ENCODE results near the gene SERGEF.

Gene SERGEF

DNA sequence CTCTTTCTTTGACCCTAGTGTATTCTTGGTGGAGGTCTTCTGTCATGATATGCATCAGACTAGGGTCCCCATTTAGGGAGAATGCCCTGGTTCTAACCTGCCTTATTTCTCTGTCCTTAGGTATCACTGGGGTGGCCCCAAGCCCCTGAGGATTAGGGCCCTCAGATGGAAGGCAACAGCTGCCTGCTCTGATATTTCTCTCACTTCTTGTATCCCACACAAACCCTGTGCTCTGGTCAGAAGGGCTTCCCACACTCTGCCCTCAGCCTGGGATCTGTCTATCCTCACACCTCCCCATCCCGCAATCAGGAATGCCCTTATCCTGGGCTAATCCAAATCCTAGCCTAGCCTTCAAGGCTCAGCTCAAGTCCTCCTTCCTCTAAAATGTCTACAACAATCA lies 202.8 kb downstream of the SERGEF start:
- no peak for DNase-seq

GRCh38 chr11:17807034-17807433 lies 205.8 kb downstream of the SERGEF start:
- peak; percentile 57 to 73 for DNase-seq

DNA sequence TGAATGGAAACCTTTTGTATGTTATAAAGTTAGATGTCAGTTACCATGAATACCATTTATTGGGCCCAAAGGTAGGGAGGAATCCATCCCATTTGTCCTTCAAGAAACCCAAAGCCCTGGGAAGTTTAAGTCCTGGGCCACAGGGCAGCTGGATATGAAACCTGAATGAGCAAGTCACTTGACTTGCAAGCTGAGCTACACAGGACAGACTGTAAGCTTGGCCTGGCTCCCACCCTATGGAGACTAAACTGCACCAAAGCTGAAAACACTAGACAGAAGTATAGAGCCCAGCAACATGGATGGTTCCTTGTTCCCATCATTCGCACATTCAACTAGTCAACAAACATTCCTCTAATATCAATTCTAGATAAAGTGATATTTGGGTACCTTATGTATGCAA lies 207.0 kb downstream of the SERGEF start:
- DNase-seq = no peak

- DNase-seq = no peak
Observed at GRCh38 chr11:17805043-17805442, 207.8 kb downstream of the SERGEF start.

GRCh38 chr11:17803754-17804334 lies 209.0 kb downstream of the SERGEF start:
- peak in 1 of 2 experiments; percentile 22 for DNase-seq

GRCh38 chr11:17802491-17802890 lies 210.4 kb downstream of the SERGEF start:
- DNase-seq = peak; percentile 11 to 19

GRCh38 chr11:17801166-17801565 lies 211.7 kb downstream of the SERGEF start:
- DNase-seq = no peak

DNA sequence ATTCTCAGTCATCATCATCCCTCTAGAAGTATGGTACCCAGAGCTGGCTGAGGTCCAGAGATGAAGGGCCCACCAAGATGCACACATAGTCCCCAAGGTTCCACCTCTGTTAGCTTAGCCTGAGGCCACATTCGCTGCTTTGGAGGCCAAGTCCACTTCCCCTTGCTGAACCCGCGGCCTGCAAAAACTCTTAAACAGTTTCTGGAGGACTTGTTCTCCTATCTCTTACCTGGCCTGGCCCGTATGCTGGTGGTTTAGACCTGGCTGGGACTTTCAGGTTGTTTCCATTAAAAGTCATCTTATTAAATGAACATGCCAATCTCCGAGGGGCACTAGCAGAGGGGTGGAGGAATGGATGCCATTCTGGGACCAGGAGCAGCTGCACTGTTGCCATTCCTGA lies 213.7 kb downstream of the SERGEF start:
- DNase-seq = no peak

DNA sequence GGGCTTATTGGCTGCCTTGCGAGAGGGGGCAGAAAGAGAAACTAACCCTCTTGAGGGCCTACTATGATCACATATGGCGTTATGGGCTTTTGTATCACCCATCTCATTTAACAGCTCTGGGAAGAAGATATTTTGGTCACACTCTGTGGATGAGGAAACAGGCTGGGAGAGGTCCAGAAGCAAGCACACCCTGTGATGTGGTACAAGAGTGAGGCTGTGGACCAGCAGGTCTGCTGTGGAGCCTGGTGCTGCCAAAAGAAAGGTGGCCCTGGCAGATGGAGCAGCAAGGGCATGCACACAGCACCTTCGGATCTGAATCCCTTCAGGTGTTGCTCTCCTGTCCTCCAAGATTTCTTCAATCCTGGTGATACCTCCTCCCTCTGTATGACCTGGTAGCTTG lies 214.1 kb downstream of the SERGEF start:
- peak in 1 of 2 experiments; percentile 66 for DNase-seq

DNA sequence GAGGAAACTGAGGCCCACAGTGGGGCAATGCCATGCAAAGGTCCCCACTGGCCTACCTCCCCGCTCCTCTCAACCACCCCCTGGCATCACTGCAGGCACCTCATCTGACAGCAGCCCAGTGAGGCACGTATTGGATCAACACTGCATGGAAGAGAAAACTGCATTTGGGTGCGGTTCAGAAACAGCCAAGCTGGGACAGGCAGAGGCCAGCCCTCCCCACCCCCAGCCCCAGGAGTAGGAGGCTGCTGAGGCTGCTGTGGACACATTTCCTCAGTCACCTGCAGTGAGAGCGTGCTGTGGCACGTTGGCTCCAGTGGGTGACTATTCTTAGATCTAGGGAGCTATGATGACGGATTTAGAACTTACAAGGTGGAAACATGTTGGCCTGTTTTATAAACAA lies 214.6 kb downstream of the SERGEF start:
- no peak for DNase-seq

DNA sequence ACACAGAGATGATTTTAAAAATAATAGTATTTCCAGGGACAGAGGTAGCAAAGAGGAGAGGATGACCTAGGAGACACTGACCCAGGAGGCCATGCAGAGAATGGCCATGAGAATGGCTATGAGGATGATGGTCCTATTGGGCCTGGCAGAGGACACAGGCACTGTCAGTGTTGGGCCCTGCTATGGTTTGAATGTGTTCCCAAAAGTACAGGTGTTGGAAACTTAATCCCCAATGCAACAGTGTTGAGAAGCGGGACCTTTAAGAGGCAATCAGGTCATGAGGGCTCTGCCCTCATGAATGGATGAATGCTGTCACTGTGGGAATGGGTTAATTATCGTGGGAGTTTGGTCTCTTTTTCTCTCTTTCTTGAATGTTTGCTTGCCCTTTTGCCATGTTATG lies 216.7 kb downstream of the SERGEF start:
- no peak for DNase-seq

GRCh38 chr11:17794981-17795380 lies 217.9 kb downstream of the SERGEF start:
- DNase-seq = no peak

GRCh38 chr11:17793642-17794170 lies 219.1 kb downstream of the SERGEF start:
- DNase-seq = peak; percentile 93 to 98

DNA sequence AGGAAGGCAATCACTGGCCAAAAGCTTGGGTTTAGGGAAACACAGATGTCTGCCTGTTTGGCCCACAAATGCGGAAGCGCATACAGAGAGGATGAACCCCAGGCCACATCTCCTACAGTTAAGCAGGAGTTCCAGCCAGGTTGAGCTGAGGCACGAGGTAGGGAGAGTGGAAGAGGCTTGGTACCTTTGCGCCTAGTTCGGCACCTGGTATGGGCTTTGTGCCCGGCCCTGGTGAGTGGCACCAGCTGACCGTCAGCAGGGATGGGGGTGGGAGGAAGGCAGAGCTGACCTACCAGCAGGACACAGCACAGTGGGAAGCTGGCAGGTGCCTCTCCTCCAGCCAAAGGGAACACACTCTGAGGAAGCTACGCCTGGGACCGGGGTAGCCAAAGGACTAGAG lies 220.7 kb downstream of the SERGEF start:
- peak; percentile 95 to 99 for DNase-seq

DNA sequence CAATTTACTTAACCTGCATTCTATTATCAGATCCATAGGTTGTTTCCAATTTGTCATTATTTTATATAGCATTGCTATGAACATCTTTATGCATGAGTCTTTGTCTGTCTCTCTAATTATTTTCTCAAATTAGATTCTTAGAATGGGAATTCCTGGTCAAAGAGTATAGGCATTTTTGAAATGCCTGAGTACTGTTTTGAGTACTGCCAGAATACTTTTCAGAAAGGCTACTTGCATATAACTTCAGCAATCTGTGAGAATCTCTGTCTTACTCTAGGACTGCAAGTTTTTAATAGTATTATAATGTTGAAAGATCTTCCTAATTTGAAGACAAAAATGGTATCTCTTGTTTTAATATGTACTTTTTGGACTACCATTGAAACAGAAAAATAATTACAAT lies 221.7 kb downstream of the SERGEF start:
- DNase-seq = no peak

DNA sequence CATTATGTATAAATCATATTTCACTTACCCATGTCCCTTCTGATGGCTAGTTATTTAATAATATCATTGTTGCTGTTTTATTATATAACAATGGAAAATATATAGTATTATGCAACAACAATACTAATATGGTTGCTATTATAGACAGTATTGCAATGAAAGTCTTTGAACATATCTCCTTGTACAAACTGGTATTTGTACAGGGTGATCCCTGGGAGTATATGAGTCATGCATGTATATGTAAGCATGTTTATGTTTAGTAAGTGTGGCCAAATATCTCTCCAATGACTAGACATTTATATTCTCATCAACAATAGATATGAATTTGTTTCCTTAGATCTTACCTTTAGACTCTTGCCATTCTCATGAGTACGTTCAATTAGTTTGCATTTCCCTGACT lies 222.4 kb downstream of the SERGEF start:
- no peak for DNase-seq

DNA sequence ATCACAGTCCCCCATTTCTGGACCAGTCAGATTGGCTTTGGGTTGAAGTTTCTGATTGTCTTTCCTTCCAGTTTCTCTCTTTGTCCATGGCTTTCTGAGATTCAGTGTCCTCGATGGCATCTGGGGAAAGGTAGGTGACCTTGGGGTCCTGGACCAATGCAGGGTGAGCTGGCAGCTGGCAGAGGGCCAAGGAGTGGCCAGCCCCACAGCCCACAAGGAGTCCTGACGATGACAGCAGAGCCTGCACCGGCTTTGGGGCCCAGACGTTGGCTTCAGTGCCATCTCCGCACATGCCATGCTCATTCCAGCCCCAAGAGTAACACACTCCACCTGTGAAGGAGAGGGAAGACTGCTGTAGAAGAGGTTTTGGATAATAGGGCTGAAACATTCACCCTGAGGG lies 224.8 kb downstream of the SERGEF start:
- no peak for DNase-seq

DNA sequence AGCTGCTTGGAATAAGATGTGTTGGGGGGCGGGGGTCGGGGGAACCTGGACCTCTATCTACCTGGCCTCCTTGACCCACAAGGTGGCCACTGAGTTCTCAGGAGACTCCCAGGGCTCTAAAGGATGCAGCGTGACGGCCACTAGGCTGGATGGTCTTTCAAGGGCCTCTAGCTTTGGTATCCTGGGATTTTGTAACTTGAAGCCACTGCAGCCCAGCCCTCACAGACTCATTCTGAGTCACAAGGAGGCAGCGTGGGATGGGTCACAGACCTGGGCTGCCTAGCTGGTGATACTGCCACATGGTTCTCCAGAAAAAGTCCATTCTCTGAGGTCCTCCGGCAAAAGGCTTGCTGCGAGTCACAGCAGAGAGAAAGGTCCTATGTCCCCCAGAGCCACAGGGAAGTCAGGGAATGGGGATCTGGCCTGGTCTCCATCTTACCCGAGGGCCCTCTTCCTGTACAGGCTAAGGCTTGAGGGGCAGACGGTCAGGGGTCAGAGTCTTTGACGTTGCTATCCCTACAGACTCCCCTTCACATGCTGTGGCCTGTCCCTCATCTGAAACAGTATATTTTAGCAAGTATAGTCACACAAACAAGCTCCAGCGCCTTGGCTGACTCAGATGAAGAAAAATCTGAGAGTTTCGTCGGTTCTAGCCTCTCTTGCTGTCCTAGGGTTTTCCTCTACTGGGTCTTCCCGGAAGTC lies 225.9 kb downstream of the SERGEF start:
- DNase-seq = no peak

GRCh38 chr11:17783878-17784277 lies 229.0 kb downstream of the SERGEF start:
- no peak for DNase-seq

DNA sequence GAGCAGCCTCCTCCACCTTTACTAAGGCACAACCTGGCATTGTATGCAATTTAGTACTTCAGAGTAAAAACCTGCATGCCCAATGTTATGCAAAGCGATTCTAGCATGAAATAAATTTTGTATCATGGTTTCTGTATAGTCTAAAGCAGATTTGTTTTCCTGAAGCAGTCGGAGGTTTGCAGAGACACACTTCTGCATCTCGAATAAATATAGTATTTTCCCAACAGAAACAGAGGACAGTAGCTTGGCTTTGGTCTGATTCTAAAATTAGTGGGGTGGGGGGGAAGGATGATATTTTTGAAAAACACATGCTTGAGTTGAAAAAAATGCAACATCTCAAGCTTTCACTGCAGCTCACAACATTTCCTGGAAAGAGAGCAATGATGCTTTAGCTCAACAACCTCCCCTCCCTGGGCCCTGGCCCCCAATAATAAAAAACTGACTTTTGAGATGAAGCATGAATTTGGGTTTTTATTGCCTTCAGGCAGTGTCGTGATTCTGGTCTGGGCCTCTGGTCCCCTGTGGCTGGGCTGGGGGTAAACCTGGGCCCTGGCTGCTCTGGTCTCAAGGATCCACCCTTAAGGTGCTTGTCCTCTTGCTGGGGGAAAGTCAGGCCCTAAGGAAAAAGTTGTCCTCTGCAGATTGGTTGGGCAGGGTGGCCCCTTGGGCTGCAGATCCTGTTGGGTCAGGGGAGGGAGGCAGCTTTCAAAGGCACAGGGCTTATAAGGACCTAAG lies 230.1 kb downstream of the SERGEF start:
- no peak for DNase-seq

- no peak for DNase-seq
Observed at GRCh38 chr11:17782145-17782544, 230.7 kb downstream of the SERGEF start.

GRCh38 chr11:17781626-17782025 lies 231.2 kb downstream of the SERGEF start:
- DNase-seq = no peak

DNA sequence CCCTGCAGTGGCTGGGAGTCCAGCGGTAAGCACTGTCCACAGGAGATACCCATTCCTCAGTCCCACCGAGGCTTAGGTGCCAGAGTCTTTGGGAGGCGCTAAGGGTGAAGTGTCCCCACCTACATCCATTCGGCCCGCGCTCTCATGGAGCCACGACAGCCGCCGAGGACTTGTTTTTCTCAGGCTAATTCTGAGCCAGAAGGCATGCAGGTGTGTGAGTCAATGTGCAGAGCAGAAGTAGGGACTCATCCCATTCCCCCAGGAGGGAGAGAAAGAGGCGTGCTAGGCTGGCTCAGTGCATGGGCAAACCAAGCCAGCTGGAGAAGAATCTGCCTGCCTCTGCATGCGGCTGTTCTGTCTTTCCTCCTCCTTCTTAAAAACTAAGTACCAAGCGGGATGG lies 231.6 kb downstream of the SERGEF start:
- peak in 1 of 2 experiments; percentile 35 for DNase-seq

GRCh38 chr11:17780668-17781067 lies 232.2 kb downstream of the SERGEF start:
- no peak for DNase-seq

All from cerebellar nuclear complex (tissue), 1 donor.